IgD-negative memory B cell (primary cell): ENCODE data around the gene MACROD2. TPM values are rescaled to one million over a fixed set of nuclear protein-coding genes. Genes with fewer than 3 reads are reported as not detected.
"Not testable (repeated sequence)": the region's sequence is repeated elsewhere in the genome, so short reads cannot be mapped to it uniquely, and the experiment has no call there.

Experiments used
- H3K27ac Mint-ChIP-seq, 3 donors: one replicate each; pipeline ENCODE4 v1.8.0; 2020 to 2022; ENCODE audit warnings: mild to moderate bottlenecking in 3 of 3, mixed read lengths in 3 of 3, moderate library complexity in 1 of 3
- H3K27me3 Mint-ChIP-seq: one replicate; pipeline ENCODE4 v1.8.0; 2021; ENCODE audit warnings: mixed read lengths
- H3K36me3 Mint-ChIP-seq: one replicate; pipeline ENCODE4 v1.8.0; 2020; ENCODE audit warnings: mild to moderate bottlenecking, mixed read lengths
- H3K4me1 Mint-ChIP-seq, 3 donors: one replicate each; pipeline ENCODE4 v1.8.0; 2020 to 2022; ENCODE audit warnings: mixed read lengths in 3 of 3, mild to moderate bottlenecking in 1 of 3
- H3K4me3 Mint-ChIP-seq, 4 donors: one replicate each; pipeline ENCODE4 v1.8.0; 2020 to 2022; ENCODE audit warnings: mild to moderate bottlenecking in 4 of 4, mixed read lengths in 4 of 4, moderate library complexity in 3 of 4
- H3K9me3 Mint-ChIP-seq, 3 donors: one replicate each; pipeline ENCODE4 v1.8.0; 2020 to 2021; ENCODE audit warnings: mixed read lengths in 3 of 3, mild to moderate bottlenecking in 1 of 3
- polyA plus RNA-seq: library from polyadenylated mRNA; unstranded; fragments of 300-500 nt; fragmentation: Illumina TruSeq; gene quantifications from one replicate; pipeline ENCODE4 v1.2.3, GENCODE V29; 2021

MACROD2 gene
- polyA plus RNA-seq, 1 donor from 2014 or later = 1.3 TPM

GRCh38 chr20:14434384-14435136, 439.2 kb downstream of the MACROD2 start:
- H3K27me3 Mint-ChIP-seq = no peaks in the 10 kb centered on the region
- no peaks in the 10 kb centered on the region for H3K36me3 Mint-ChIP-seq
- peaks cover 0 to 8% (median 3%) of the 10 kb centered on the region in 3 donors for H3K9me3 Mint-ChIP-seq

DNA sequence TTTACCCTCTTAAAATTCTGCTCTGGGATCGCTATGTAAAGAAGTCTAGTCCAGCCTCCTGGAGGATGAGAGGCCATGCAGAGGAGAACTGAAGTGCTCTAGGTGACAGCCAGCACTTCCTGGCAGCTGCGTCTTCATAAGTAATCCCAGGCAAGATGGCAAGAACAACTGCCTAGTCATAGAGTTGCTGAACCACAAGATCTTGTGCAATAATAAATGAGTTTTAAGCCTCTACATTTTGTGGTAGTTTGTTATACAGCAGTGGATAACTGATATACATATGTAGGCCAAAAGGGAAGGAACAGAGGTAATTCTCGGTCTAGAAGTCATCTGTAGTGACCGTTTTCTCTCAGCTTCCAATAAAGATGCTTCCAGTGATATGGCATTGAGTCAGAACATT, 445.9 kb downstream of the MACROD2 start:
- Mint-ChIP-seq H3K4me1 (no peaks in the 10 kb centered on the region), H3K36me3 (no peaks in the 10 kb centered on the region), H3K9me3 (peaks cover 1 to 8% (median 3%) of the 10 kb centered on the region in 3 donors), H3K27me3 (no peaks in the 10 kb centered on the region), H3K27ac (no peak overlapping the region), H3K4me3 (no peak overlapping the region)

More at GRCh38 chr20:14434384-14435136, 439.2 kb downstream of the MACROD2 start:
- Mint-ChIP-seq H3K4me1 (no peaks in the 10 kb centered on the region), H3K27ac (no peak overlapping the region), H3K4me3 (no peak overlapping the region)

GRCh38 chr20:14444106-14444505, 448.8 kb downstream of the MACROD2 start:
- Mint-ChIP-seq H3K36me3 (no peaks in the 10 kb centered on the region), H3K4me3 (no peak overlapping the region), H3K9me3 (peaks cover 0 to 1% (median under 1%) of the 10 kb centered on the region in 3 donors), H3K27ac (no peak overlapping the region), H3K27me3 (no peaks in the 10 kb centered on the region), H3K4me1 (no peaks in the 10 kb centered on the region)

GRCh38 chr20:14445310-14445709, 450.0 kb downstream of the MACROD2 start:
- no peak overlapping the region for H3K27ac Mint-ChIP-seq
- H3K4me3 Mint-ChIP-seq = no peak overlapping the region
- no peaks in the 10 kb centered on the region for H3K36me3 Mint-ChIP-seq
- no peaks in the 10 kb centered on the region for H3K4me1 Mint-ChIP-seq
- peaks cover 0 to 1% (median 0%) of the 10 kb centered on the region in 3 donors for H3K9me3 Mint-ChIP-seq
- H3K27me3 Mint-ChIP-seq = no peaks in the 10 kb centered on the region

- Mint-ChIP-seq H3K27ac (no peak overlapping the region), H3K9me3 (peaks cover 0 to 1% (median 1%) of the 10 kb centered on the region in 3 donors), H3K4me1 (no peaks in the 10 kb centered on the region), H3K36me3 (no peaks in the 10 kb centered on the region), H3K4me3 (no peak overlapping the region), H3K27me3 (no peaks in the 10 kb centered on the region)
Measured at GRCh38 chr20:14445902-14446301, 450.6 kb downstream of the MACROD2 start.

GRCh38 chr20:14446446-14446845, 451.1 kb downstream of the MACROD2 start:
- peaks cover 0 to 2% (median 1%) of the 10 kb centered on the region in 3 donors for H3K9me3 Mint-ChIP-seq
- H3K27ac Mint-ChIP-seq = no peak overlapping the region
- no peaks in the 10 kb centered on the region for H3K36me3 Mint-ChIP-seq
- no peak overlapping the region for H3K4me3 Mint-ChIP-seq
- no peaks in the 10 kb centered on the region for H3K27me3 Mint-ChIP-seq
- no peaks in the 10 kb centered on the region for H3K4me1 Mint-ChIP-seq

GRCh38 chr20:14449323-14449722, 454.0 kb downstream of the MACROD2 start:
- Mint-ChIP-seq H3K36me3 (no peaks in the 10 kb centered on the region), H3K4me1 (no peaks in the 10 kb centered on the region), H3K9me3 (peaks cover 0 to 2% (median 1%) of the 10 kb centered on the region in 3 donors), H3K27ac (no peak overlapping the region), H3K4me3 (no peak overlapping the region), H3K27me3 (no peaks in the 10 kb centered on the region)

GRCh38 chr20:14450256-14450655, 454.9 kb downstream of the MACROD2 start:
- Mint-ChIP-seq H3K27me3 (no peaks in the 10 kb centered on the region), H3K9me3 (peaks cover 0 to 2% (median 1%) of the 10 kb centered on the region in 3 donors), H3K4me1 (no peaks in the 10 kb centered on the region), H3K36me3 (no peaks in the 10 kb centered on the region), H3K4me3 (no peak overlapping the region), H3K27ac (no peak overlapping the region)

- Mint-ChIP-seq H3K27ac (no peak overlapping the region), H3K27me3 (no peaks in the 10 kb centered on the region), H3K36me3 (no peaks in the 10 kb centered on the region), H3K4me3 (no peak overlapping the region), H3K4me1 (no peaks in the 10 kb centered on the region), H3K9me3 (peaks cover 0 to 2% (median 1%) of the 10 kb centered on the region in 3 donors)
Measured at GRCh38 chr20:14451458-14451857, 456.1 kb downstream of the MACROD2 start.

GRCh38 chr20:14453259-14453658, 457.9 kb downstream of the MACROD2 start:
- Mint-ChIP-seq H3K27me3 (no peaks in the 10 kb centered on the region), H3K27ac (no peak overlapping the region), H3K36me3 (peaks cover 2% of the 10 kb centered on the region), H3K4me1 (no peaks in the 10 kb centered on the region), H3K9me3 (peaks cover 0 to 3% (median 2%) of the 10 kb centered on the region in 3 donors), H3K4me3 (no peak overlapping the region)

- Mint-ChIP-seq H3K27ac (no peak overlapping the region), H3K4me3 (no peak overlapping the region), H3K27me3 (no peaks in the 10 kb centered on the region), H3K4me1 (no peaks in the 10 kb centered on the region), H3K36me3 (peaks cover 2% of the 10 kb centered on the region), H3K9me3 (peaks cover 0 to 3% (median 2%) of the 10 kb centered on the region in 3 donors)
Measured at GRCh38 chr20:14454296-14454695, 459.0 kb downstream of the MACROD2 start.

- H3K4me3 Mint-ChIP-seq, H3K9me3 Mint-ChIP-seq, H3K4me1 Mint-ChIP-seq, H3K27me3 Mint-ChIP-seq, H3K36me3 Mint-ChIP-seq, H3K27ac Mint-ChIP-seq: not testable (repeated sequence)
Measured at GRCh38 chr20:14467104-14467827, 471.9 kb downstream of the MACROD2 start.

GRCh38 chr20:14470231-14470899, 475.0 kb downstream of the MACROD2 start:
- no peaks in the 10 kb centered on the region for H3K27me3 Mint-ChIP-seq
- no peaks in the 10 kb centered on the region for H3K4me1 Mint-ChIP-seq
- peaks cover 0 to 1% (median 0%) of the 10 kb centered on the region in 3 donors for H3K9me3 Mint-ChIP-seq
- no peaks in the 10 kb centered on the region for H3K36me3 Mint-ChIP-seq
- H3K27ac Mint-ChIP-seq = no peak overlapping the region
- H3K4me3 Mint-ChIP-seq = no peak overlapping the region

- Mint-ChIP-seq H3K9me3 (no peaks in the 10 kb centered on the region), H3K27ac (no peak overlapping the region), H3K36me3 (no peaks in the 10 kb centered on the region), H3K4me3 (no peak overlapping the region), H3K4me1 (no peaks in the 10 kb centered on the region), H3K27me3 (no peaks in the 10 kb centered on the region)
Measured at GRCh38 chr20:14470977-14471661, 475.8 kb downstream of the MACROD2 start.

DNA sequence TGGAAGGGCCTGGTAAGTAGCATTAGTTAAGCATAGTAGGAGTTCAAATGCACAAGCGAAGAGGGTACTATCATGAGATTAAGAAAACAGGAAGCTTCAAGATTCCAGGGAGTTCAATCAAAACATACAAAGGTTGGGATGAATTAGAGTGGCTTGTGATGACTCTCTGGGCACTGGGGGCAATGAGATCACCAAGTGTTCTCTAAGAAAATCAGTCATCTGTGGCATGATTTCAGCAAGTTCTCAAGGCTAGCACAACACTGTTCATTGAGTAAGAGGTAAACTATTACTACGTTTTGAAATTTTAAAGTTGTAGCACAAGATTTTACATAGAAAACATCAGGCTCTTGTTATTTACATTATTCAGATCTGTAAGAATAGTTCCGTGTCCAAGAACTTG, 481.8 kb downstream of the MACROD2 start:
- no peak overlapping the region for H3K4me3 Mint-ChIP-seq
- H3K4me1 Mint-ChIP-seq = no peaks in the 10 kb centered on the region
- H3K36me3 Mint-ChIP-seq = no peaks in the 10 kb centered on the region
- no peak overlapping the region for H3K27ac Mint-ChIP-seq
- peaks cover 2% of the 10 kb centered on the region for H3K27me3 Mint-ChIP-seq
- H3K9me3 Mint-ChIP-seq = peaks cover 0 to 3% (median 3%) of the 10 kb centered on the region in 3 donors
